Cardiac fibroblast (primary cell): ENCODE measurements around the gene CTRB2.

Source experiments
- DNase-seq, 2 donors: peaks; one replicate each; pipeline versions ENCODE4 v3.0.0 to v3.0.0-alpha.2; 2010; ENCODE audit warnings: low read depth in 2 of 2
- H3K4me3 ChIP-seq, 2 donors: replicated peaks in 1 of 2; 1 replicate in 1 of 2; 2 replicates in 1 of 2; pipeline ENCODE4 v1.5.1; 2011; ENCODE audit warnings: low read depth in 2 of 2, low read length in 2 of 2, mild to moderate bottlenecking in 2 of 2, moderate library complexity in 1 of 2
- CTCF ChIP-seq: IDR thresholded peaks from one replicate; pipeline ENCODE4 v1.5.1; 2011; ENCODE audit warnings: low read depth, mild to moderate bottlenecking, low read length, inconsistent platforms

Gene CTRB2

GRCh38 chr16:75193730-75194444 is 13.1 kb downstream of the CTRB2 start:
- no peak for TF ChIP-seq CTCF
- no peak for DNase-seq
- no peak overlapping the region for H3K4me3 ChIP-seq

- no peak overlapping the region for H3K4me3 ChIP-seq
- no peak for DNase-seq
- no peak for TF ChIP-seq CTCF
These were observed 13.7 kb downstream of the CTRB2 start for GRCh38 chr16:75193265-75193650.

GRCh38 chr16:75192606-75193264 is 14.2 kb downstream of the CTRB2 start:
- no peak overlapping the region for H3K4me3 ChIP-seq
- DNase-seq, result no peak
- TF ChIP-seq CTCF, result no peak

GRCh38 chr16:75189638-75190245 is 17.2 kb downstream of the CTRB2 start:
- no peak for DNase-seq
- H3K4me3 ChIP-seq, result no peak overlapping the region
- TF ChIP-seq CTCF, result no peak

- DNase-seq, result no peak
- no peak for TF ChIP-seq CTCF
- no peak overlapping the region for H3K4me3 ChIP-seq
These were observed 18.0 kb downstream of the CTRB2 start for GRCh38 chr16:75188832-75189477.

GRCh38 chr16:75181630-75182029 is 25.3 kb downstream of the CTRB2 start:
- TF ChIP-seq CTCF, result no peak
- no peak for DNase-seq
- H3K4me3 ChIP-seq, result no peak overlapping the region
